Liver (tissue), 9 donors: ENCODE data around the gene CCL2. TPM values are rescaled to one million over a fixed set of nuclear protein-coding genes. Genes with fewer than 3 reads are reported as not detected.

Source experiments
- DNase-seq: peaks from one replicate; pipeline ENCODE4 v3.0.0-alpha.2; 2017; ENCODE audit warnings: low spot score
- H3K27ac ChIP-seq, 2 donors: one replicate each; pipeline ENCODE4 v1.7.0; 2013; ENCODE audit warnings: inconsistent platforms in 2 of 2, low read length in 2 of 2, control low read depth in 1 of 2, low read depth in 1 of 2, mild to moderate bottlenecking in 1 of 2
- H3K27me3 ChIP-seq, 4 donors: one replicate each; pipeline versions ENCODE4 v1.6.1 to v1.7.0; 2013; ENCODE audit warnings: low read length in 3 of 4, inconsistent platforms in 1 of 4, mild to moderate bottlenecking in 1 of 4, moderate library complexity in 1 of 4; ENCODE audit not compliant: control insufficient read depth in 4 of 4, insufficient read depth in 4 of 4
- H3K36me3 ChIP-seq, 4 donors: one replicate each; pipeline versions ENCODE4 v1.6.1 to v1.7.0; 2013; ENCODE audit warnings: low read length in 3 of 4, mild to moderate bottlenecking in 3 of 4, low read depth in 1 of 4, moderate library complexity in 1 of 4; ENCODE audit not compliant: control insufficient read depth in 4 of 4, insufficient read depth in 3 of 4
- H3K4me1 ChIP-seq, 4 donors: one replicate each; pipeline versions ENCODE4 v1.6.1 to v1.7.0; 2013; ENCODE audit warnings: low read length in 3 of 4, mild to moderate bottlenecking in 3 of 4, moderate library complexity in 1 of 4; ENCODE audit not compliant: control insufficient read depth in 4 of 4, insufficient read depth in 4 of 4
- H3K4me3 ChIP-seq, 3 donors: one replicate each; pipeline versions ENCODE4 v1.6.1 to v1.7.0; 2013; ENCODE audit warnings: low read length in 3 of 3, control low read depth in 1 of 3, low read depth in 1 of 3, mild to moderate bottlenecking in 1 of 3
- H3K9ac ChIP-seq, 2 donors: one replicate each; pipeline ENCODE4 v1.7.0; 2013; ENCODE audit warnings: low read length in 2 of 2, mild to moderate bottlenecking in 2 of 2, moderate library complexity in 2 of 2, control low read depth in 1 of 2, low read depth in 1 of 2
- H3K9me3 ChIP-seq, 4 donors: one replicate each; pipeline versions ENCODE4 v1.6.1 to v1.7.0; 2013; ENCODE audit warnings: low read length in 3 of 4; ENCODE audit not compliant: control insufficient read depth in 4 of 4
- EGR1 ChIP-seq, 2 donors: IDR thresholded peaks; 2 replicates each; pipeline ENCODE4 v1.6.1; 2016 to 2018; ENCODE audit warnings: antibody characterized with exemption in 2 of 2, low read depth in 2 of 2
- FOXA1 ChIP-seq: IDR thresholded peaks from 2 replicates; pipeline ENCODE4 v1.6.1; 2016; ENCODE audit warnings: antibody characterized with exemption
- FOXA2 ChIP-seq: IDR thresholded peaks from 2 replicates; pipeline ENCODE4 v1.6.1; 2016; ENCODE audit warnings: antibody characterized with exemption
- GABPA ChIP-seq, 2 donors: IDR thresholded peaks in 1 of 2; conservative IDR thresholded peaks in 1 of 2; 2 replicates each; pipeline ENCODE4 v1.6.1; 2016; ENCODE audit warnings: antibody characterized with exemption in 2 of 2, mild to moderate bottlenecking in 1 of 2, moderate library complexity in 1 of 2
- HNF4A ChIP-seq, 2 donors: conservative IDR thresholded peaks; 2 replicates each; pipeline ENCODE4 v1.6.1; 2016; ENCODE audit warnings: antibody characterized with exemption in 2 of 2, mild to moderate bottlenecking in 2 of 2
- JUND ChIP-seq, 2 donors: IDR thresholded peaks; 2 replicates each; pipeline ENCODE4 v1.6.1; 2016; ENCODE audit warnings: antibody characterized with exemption in 2 of 2
- MAX ChIP-seq: IDR thresholded peaks from 2 replicates; pipeline ENCODE4 v1.6.1; 2016; ENCODE audit warnings: antibody characterized with exemption
- NR2F2 ChIP-seq: IDR thresholded peaks from 2 replicates; pipeline ENCODE4 v1.6.1; 2016; ENCODE audit warnings: antibody characterized with exemption
- RAD21 ChIP-seq, 2 donors: IDR thresholded peaks; 2 replicates each; pipeline ENCODE4 v1.6.1; 2016; ENCODE audit warnings: antibody characterized with exemption in 2 of 2, mild to moderate bottlenecking in 2 of 2
- RXRA ChIP-seq, 2 donors: IDR thresholded peaks; 2 replicates each; pipeline ENCODE4 v1.6.1; 2017 to 2018; ENCODE audit warnings: antibody characterized with exemption in 2 of 2, mild to moderate bottlenecking in 1 of 2
- YY1 ChIP-seq: IDR thresholded peaks from 2 replicates; pipeline ENCODE4 v1.6.1; 2016; ENCODE audit warnings: antibody characterized with exemption, mild to moderate bottlenecking
- ZBTB33 ChIP-seq: IDR thresholded peaks from 2 replicates; pipeline ENCODE4 v1.6.1; 2016; ENCODE audit warnings: antibody characterized with exemption
- WGBS: extraction: QIAGEN DNeasy Blood & Tissue Kit; methylation state at CpG from one replicate; pipeline ENCODE4 v1.1.7; 2013; 5-methylcytosine and 5-hydroxymethylcytosine counted together
- polyA plus RNA-seq, 2 donors: library from polyadenylated mRNA; stranded (reverse) in 1 of 2; unstranded in 1 of 2; fragments of 200-250 nt in 1 of 2; fragments of >200 nt in 1 of 2; fragmentation: Nextera tagmentation in 1 of 2; extraction: Ambion mirVana in 1 of 2; gene quantifications; one replicate each; pipeline versions ENCODE4 v1.2.1 to v1.2.3, GENCODE V29; 2013 to 2015
- total RNA-seq, 2 donors: library from RNA; depleted of rRNA; stranded (reverse); fragments of >200 nt; gene quantifications; one replicate each; pipeline ENCODE4 v1.2.3, GENCODE V29; 2014
- TF ChIP-seq, protein P1 (sequence below): fragments of 150-350 bp; IDR thresholded peaks from 2 replicates; pipeline ENCODE4 v1.5.1; 2017; ENCODE audit warnings: improper control_type of control experiment, low read depth, low read length; ENCODE audit not compliant: missing input control
- TF ChIP-seq, protein P2 (sequence below): IDR thresholded peaks from 2 replicates; pipeline ENCODE4 v1.6.1; 2016; ENCODE audit warnings: antibody characterized with exemption, mild to moderate bottlenecking
- TF ChIP-seq, protein P3 (sequence below): IDR thresholded peaks from 2 replicates; pipeline ENCODE4 v1.6.1; 2016; ENCODE audit warnings: antibody characterized with exemption
- donor health status: healthy.
- donor health status: healthy.
- donor health status: healthy.
- donor health status: healthy.
- donor health status: healthy.

The CCL2 gene
- total and polyA plus RNA-seq, 4 donors = 3.5 to 8.9 (median 5.4) TPM

DNA sequence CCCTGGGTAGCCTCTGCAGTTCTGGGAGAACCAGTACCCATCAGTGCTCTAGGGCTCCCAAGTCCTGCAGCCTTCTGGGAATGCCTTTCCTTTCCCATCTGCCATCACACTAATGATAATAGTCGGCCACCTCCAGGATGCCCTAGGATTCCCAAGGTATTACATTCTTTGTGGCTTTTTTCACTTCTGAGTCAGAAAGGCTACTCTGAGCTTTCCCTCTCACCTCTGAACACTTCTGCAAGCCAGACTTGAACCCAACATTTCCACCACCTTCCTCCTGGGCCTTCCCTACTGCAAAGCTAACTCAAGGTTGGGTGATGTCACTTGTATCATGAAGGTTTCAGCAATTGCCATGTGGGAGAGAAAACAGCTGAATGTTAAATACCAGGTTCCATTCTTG is 49.7 kb upstream of the CCL2 start:
- no peaks in the 10 kb centered on the region for H3K4me1 ChIP-seq
- DNase-seq = no peak
- peaks cover 0 to 3% (median 2%) of the 10 kb centered on the region in 4 donors for H3K9me3 ChIP-seq
- 80% methylated on average over 1 of the region's 1 CpG for WGBS
- H3K9ac ChIP-seq = no peak overlapping the region
- H3K27me3 ChIP-seq = no peaks in the 10 kb centered on the region
- no peak overlapping the region for H3K4me3 ChIP-seq
- H3K36me3 ChIP-seq = no peaks in the 10 kb centered on the region
- no peak overlapping the region for H3K27ac ChIP-seq
- TF ChIP-seq FOXA1 (no peak), GABPA (IDR thresholded peaks at IDR 0.05 in 1 of 2, conservative IDR thresholded peaks at IDR 0.05 in 1 of 2) (no peak), ZBTB33 (no peak), HNF4A (conservative IDR thresholded peaks at IDR 0.05) (no peak), EGR1 (IDR thresholded peaks at IDR 0.05; ENCODE audit: low read depth in 2 of 2) (no peak)

DNA sequence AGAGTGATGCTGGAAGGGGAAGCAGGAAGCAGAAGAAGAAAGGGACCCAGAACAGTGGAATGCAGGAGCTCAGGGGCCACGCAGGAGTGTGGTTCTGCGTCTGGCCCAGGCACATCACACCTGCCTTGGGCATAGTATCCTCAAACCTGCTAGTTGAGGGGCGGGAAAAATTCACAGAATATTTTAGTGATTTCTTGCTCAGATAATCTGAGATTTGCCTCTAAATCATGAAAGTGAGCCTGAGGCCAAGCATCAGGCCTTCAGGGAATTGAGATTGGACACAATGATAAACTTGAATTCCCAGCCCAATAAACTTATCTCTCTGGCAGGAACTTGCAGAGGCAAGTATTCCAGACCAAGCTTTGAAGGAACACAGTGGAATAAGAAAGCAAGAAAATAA is 48.5 kb upstream of the CCL2 start:
- Histone ChIP-seq H3K36me3 (no peaks in the 10 kb centered on the region), H3K27me3 (no peaks in the 10 kb centered on the region), H3K4me3 (no peak overlapping the region), H3K4me1 (no peaks in the 10 kb centered on the region), H3K27ac (no peak overlapping the region), H3K9me3 (peaks cover 0 to 3% (median 2%) of the 10 kb centered on the region in 4 donors), H3K9ac (no peak overlapping the region)
- DNase-seq = no peak
- no peak for TF ChIP-seq FOXA2
- TF ChIP-seq, protein P1, sequence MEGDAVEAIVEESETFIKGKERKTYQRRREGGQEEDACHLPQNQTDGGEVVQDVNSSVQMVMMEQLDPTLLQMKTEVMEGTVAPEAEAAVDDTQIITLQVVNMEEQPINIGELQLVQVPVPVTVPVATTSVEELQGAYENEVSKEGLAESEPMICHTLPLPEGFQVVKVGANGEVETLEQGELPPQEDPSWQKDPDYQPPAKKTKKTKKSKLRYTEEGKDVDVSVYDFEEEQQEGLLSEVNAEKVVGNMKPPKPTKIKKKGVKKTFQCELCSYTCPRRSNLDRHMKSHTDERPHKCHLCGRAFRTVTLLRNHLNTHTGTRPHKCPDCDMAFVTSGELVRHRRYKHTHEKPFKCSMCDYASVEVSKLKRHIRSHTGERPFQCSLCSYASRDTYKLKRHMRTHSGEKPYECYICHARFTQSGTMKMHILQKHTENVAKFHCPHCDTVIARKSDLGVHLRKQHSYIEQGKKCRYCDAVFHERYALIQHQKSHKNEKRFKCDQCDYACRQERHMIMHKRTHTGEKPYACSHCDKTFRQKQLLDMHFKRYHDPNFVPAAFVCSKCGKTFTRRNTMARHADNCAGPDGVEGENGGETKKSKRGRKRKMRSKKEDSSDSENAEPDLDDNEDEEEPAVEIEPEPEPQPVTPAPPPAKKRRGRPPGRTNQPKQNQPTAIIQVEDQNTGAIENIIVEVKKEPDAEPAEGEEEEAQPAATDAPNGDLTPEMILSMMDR = no peak
- no peak for TF ChIP-seq HNF4A (conservative IDR thresholded peaks at IDR 0.05)
- TF ChIP-seq ZBTB33 = no peak
- TF ChIP-seq, protein P2, sequence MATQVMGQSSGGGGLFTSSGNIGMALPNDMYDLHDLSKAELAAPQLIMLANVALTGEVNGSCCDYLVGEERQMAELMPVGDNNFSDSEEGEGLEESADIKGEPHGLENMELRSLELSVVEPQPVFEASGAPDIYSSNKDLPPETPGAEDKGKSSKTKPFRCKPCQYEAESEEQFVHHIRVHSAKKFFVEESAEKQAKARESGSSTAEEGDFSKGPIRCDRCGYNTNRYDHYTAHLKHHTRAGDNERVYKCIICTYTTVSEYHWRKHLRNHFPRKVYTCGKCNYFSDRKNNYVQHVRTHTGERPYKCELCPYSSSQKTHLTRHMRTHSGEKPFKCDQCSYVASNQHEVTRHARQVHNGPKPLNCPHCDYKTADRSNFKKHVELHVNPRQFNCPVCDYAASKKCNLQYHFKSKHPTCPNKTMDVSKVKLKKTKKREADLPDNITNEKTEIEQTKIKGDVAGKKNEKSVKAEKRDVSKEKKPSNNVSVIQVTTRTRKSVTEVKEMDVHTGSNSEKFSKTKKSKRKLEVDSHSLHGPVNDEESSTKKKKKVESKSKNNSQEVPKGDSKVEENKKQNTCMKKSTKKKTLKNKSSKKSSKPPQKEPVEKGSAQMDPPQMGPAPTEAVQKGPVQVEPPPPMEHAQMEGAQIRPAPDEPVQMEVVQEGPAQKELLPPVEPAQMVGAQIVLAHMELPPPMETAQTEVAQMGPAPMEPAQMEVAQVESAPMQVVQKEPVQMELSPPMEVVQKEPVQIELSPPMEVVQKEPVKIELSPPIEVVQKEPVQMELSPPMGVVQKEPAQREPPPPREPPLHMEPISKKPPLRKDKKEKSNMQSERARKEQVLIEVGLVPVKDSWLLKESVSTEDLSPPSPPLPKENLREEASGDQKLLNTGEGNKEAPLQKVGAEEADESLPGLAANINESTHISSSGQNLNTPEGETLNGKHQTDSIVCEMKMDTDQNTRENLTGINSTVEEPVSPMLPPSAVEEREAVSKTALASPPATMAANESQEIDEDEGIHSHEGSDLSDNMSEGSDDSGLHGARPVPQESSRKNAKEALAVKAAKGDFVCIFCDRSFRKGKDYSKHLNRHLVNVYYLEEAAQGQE = no peak
- no peak for TF ChIP-seq RXRA (IDR thresholded peaks at IDR 0.05)
- no peak for TF ChIP-seq RAD21 (IDR thresholded peaks at IDR 0.05)
- no peak for TF ChIP-seq YY1
- no peak for TF ChIP-seq JUND (IDR thresholded peaks at IDR 0.05)
- no peak for TF ChIP-seq MAX
- TF ChIP-seq, protein P3, sequence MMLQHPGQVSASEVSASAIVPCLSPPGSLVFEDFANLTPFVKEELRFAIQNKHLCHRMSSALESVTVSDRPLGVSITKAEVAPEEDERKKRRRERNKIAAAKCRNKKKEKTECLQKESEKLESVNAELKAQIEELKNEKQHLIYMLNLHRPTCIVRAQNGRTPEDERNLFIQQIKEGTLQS = no peak
- no peak for TF ChIP-seq FOXA1
- no peak for TF ChIP-seq NR2F2
- whole genome bisulfite sequencing = 87% methylated on average over 3 of the region's 3 CpGs
